ENCODE results near the gene GID8.

GRCh38 chr20:62971211-62971949 is 33.4 kb downstream of the GID8 start:
- no peak for TF ChIP-seq EP300 (IDR thresholded peaks at IDR 0.05)
- TF ChIP-seq POLR2AphosphoS5 (IDR thresholded peaks at IDR 0.05), result no peak
